ENCODE measurements around the gene HMCN2.

Gene HMCN2

GRCh38 chr9:130441031-130441430, 175.5 kb downstream of the HMCN2 start:
- DNase-seq, result no peak

DNA sequence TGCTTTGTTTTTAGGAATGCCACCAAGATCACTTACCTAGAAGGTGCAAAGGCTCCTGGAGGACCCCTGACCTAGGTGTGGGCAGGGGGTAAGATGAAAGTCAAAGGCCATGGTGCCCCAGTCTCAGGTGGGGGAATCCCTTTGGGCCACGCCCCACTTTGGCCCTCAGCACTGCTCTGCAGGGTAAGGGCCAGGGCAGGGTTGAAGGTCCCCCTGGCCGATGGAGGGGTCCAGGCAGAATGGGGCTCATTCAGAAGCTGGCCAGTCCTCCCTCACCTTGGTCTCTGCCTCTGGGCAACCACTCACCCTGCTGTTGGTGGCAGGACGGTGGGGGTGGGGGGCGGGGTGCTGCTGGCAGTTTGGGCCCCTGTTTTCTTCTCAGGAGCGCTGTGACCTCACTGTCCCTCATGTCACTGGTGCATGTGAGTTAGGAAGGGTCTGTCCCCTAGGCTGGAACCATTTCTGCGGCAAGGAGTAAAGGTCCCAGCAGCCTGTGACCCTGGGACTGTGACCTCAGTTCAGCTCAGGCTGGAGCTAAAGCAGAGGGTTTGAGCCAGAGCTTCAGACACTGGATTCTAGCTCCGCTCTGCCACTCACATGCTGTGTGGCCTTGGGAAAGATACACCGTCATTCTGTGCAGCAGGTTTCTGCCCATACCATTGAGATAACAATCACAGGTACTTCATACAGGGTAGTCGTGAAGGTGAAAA, 177.3 kb downstream of the HMCN2 start:
- DNase-seq, result no peak

DNA sequence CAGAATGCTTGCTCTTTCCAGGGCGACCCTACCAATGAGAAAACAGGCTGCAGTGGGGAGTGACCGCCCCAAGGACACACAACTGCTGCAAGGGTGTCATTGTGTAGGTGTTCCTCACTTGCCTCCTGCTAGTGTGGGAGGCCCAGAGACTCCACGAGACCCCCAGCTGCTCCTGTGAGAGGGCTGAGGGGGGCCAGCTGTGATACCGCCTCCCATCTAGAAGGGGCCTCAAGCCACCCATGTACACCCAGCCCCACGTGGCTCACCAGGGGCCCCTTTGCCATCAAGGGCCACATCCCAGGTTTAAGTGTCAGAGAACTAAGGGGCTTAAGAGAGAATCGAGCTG, 177.9 kb downstream of the HMCN2 start:
- no peak for DNase-seq

DNA sequence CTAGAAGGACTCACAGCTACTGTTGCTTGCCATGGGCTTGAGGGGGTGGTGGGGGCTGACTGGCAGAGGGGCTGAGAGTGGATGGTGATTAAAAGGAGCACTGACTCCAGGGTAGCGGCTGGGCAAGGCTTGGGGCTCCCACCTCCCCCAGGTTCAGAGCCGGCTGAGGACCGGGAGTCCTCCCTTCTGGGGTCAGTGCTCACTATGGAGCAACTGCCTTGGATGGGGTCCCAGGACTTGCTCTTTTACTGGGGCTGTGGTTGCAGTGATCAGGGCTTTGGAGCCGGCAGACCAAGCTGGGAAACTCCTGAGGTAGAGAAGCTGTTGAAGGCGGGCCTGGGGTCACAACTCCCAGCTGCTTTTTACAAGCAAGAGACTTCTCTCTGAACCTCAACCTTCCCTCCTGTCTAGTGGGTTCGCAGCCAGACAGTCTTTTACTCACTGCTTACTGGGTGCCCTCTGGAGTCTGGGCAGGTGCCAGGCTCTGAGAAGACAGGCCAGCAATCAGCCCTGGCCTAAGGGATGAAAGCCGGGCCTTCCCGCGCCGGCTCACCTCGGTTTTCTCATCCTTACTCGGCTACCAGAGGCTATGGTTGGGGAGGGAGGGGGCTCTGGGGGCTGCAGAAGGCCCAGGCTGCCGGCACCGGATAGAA, 178.4 kb downstream of the HMCN2 start:
- no peak for DNase-seq

- DNase-seq, result peak; percentile 51
Measured at GRCh38 chr9:130444565-130445221, 179.1 kb downstream of the HMCN2 start, which contains the start of gene ASS1. Gene ASS1, plus strand, starts transcription at chr9:130444961. Its CDS starts 7,268 bp downstream, at chr9:130452229.

- DNase-seq, result peak; percentile 72
Measured at GRCh38 chr9:130445268-130445983, 179.9 kb downstream of the HMCN2 start.

DNA sequence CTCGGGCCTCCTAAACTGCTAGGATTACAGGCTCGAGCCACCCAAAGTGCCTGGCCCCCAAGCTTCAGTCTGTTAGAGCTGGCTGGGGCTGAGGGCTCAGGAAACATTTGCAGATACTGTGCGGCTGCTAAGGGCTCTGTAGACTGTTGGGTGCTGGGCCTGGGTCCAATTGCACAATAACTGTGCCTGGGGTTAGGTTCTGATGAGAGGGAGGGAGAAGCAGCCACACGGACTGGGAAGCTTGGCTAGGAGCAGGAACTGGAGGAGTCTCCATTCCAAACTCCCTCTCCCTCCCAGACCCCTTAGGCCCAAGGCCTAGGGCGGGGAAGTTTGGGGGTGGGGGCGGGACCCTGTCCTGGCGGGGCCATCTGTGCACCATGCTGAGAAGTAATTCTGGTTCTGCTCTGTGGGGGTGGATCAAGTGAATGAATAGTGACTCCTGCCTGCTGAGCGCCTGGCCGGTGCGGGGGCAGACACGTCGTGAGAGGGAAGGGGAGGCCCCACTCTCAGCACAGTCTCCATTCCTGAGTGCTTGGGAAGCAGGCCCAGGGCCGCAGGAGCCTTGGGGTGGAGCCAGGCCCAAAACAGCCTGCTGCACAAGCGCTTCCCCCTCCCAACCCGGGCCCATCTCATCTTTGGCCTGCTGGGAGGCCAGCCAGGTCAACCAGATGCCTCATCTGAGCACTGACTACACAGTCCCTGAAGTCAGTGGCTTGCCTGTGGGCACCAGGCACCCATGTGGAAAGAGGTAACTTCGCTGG, 180.7 kb downstream of the HMCN2 start:
- peak; percentile 93 for DNase-seq

- no peak for DNase-seq
Measured at GRCh38 chr9:130447193-130447816, 181.7 kb downstream of the HMCN2 start.

DNA sequence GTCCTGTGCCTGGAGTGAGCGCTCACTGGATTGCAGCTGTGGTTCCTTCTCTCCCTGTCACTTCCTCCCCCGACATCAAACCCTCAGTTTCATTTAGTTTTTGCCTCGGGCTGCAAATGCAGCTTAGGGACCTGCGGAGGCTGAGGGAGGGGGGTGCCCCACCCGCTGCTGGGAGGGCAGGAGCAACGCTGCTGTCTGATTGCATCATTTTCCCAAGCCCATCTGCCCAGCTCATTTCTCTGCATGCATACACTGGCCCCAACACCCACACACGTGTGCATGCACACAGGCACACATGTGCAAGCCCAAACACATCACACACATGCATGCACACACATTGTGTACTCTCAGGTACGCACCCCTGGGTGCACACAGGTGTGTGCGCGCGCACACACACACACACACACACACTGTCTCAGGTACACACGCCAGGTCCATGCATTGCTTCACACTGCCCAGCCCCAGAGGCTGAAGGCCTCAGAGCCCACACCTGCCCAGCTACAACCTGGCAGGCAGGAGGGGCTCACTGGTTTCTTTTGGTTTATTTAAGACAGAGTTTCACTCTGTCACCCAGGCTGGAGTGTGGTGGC, 182.6 kb downstream of the HMCN2 start:
- peak; percentile 71 for DNase-seq

DNA sequence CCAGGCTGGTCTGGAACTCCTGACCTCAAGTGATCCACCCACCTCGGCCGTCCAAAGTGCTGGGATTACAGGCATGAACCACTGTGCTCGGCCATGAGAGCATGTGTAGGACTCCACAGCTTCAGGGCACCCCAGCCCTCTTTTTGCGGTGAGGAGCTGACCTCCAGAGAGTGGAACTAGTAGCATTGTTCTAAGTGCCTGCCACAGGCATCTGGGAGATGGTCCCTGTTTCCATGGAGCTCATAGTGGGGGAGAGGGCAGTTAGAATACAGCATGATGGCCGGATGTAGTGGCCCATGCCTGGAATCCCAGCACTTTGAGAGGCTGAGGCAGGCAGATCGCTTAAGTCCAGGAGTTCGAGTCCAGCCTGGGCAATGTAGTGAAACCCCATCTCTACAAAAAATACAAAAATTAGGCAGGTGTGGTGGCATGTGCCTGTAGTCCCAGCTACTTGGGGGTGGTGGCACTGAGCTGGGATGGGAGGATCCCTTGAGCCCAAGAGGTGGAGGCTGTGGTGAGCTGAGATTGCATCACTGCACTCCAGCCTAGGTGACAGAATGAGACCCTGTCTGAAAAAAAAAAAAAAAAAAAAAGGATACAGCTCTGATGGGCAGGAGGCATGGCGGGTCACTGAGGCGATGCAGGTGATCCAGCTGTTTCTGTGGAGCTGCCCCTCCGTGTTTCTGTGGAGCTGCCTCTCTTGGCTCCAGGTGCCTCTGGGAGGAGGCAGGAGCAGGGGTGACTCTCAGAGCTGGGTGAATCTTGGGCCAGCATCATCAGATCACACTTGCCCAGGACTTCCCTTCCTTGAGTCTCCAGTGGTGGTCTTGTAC, 183.4 kb downstream of the HMCN2 start:
- no peak for DNase-seq

DNA sequence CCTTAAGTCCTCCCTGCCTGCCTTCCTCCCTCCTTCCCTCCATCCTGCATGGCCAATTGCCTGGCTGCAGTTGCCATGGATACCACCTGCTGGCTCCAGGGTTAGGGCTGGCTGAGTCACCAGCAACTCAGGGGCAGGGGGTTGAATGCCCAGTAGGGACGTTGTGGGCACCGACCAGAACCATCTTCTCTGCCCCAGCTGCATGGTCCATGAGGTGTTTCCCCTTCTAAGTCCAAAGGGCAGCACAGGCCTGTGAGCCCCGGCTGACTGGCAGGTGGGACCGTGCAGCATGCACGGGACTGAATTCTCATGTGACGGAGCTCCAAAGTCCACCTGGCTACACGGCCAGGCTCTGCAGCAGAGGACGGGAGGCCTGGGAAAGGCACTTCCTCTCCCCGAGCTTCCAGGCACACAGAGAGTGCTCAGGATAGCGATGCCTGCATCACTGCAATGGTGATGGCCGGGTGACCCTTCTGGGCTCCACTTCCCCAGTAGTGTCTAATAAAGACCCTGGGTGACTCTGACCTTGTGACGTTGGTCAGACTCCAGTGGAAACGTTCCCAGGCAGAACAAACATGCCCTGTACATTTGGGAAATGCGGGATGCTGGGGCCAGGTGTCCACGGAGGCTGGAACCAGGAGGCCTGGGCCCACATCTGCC, 184.9 kb downstream of the HMCN2 start:
- DNase-seq, result no peak

GRCh38 chr9:130451004-130451390, 185.4 kb downstream of the HMCN2 start:
- DNase-seq, result no peak

- DNase-seq, result peak; percentile 96
Measured at GRCh38 chr9:130451509-130452388, 186.2 kb downstream of the HMCN2 start.

DNA sequence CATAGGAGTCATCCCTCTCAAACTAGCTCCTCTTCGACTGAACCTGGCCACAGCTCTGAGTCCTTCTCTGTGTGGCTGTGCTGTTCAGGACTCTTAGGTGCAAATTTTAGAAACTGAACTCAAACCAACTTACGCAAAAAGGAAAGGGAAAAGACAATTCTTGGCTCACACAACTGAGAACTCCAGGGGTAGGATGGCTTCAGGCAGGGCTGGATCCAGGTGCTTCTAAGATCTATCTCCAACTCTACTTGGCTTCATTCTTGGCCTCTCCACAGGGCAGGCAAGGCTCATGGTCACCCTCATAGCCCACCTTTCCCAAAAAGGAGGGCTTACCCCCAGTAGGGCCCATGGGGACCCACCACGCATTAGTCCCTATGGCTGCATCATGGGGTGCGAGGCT, 187.3 kb downstream of the HMCN2 start:
- DNase-seq, result no peak

GRCh38 chr9:130453487-130453886, 187.9 kb downstream of the HMCN2 start:
- DNase-seq, result peak; percentile 21

DNA sequence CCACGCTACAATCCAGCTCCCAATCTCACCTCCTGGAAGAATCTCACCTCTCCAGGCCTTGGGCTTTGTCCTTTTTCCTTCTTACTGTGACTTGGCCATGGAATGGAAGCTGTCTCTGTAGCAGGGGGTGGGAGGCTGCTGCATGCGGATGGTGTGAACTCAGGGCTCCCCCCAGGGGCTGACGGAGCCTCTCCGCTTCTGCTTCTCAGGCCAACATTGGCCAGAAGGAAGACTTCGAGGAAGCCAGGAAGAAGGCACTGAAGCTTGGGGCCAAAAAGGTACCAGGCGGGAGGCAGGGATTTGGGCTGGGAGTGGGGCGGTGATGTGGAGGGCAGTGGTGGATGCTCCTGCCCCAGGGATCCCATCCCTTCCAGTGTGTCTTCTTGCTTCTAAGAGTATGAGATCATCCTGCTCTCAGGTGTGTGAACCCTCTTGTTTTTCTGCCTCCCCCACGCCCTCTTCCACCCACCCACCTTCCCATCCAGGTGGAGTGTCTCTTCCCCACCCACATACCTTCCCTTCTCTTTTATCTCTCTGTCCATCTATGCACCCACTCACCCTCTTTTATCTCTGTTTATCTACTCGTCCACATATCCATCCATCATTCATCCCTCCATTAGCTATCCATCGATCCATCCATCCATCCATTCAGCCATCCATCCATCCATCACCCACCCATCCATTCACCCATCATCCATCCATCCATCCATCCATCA, 188.7 kb downstream of the HMCN2 start:
- DNase-seq, result no peak

- no peak for DNase-seq
Measured at GRCh38 chr9:130454812-130455325, 189.3 kb downstream of the HMCN2 start.
